ENCODE data around the gene PBRM1. TPM values are rescaled to one million over a fixed set of nuclear protein-coding genes. Genes with fewer than 3 reads are reported as not detected.
A peak's percentile ranks its signal among the peaks of the same experiment; 100 is the strongest.

The PBRM1 gene
- total and polyA plus RNA-seq, 2 donors (not counting 3 experiments of a cell fraction or from before 2014, with no cell fraction given): 26.7 to 87.1 TPM

DNA sequence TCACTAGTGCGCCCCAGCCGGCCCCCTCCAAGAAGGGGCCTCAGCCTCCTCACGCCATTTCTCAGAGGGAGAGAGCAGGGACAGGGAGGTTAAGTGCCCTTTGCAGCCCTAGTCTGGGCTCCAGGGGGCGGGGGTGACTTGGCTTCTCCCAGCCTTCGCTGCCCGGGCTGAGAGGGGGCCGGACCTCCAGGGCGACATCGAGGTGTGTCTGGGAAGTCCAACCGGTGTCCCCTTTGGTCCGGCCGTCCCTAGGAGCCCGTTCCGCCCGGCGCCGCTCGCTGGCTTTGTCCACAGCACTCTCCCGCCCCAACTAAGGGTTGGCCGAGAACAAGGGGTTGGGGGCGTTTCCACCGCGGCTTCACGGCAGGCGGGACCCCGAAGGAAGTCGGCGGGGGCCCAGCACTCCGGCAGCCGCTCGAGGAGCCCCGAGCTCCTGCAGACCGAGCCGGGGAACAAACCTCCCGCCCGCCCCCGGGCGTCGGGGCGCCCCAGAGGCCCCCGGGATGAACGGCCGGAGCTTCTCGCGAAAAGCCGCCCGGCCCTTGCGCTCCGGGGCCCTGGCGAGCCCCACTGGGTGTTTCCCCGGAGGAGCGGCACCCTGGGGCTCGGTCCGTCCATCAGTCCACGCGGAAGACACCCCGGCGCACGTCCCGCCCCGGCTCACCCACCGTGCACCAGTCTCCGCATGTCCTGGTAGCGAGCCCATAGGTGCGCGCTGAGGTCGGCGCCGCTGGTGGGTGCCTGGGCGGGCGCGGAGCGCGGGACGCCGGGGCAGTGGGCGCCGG lies 152.7 kb downstream of the PBRM1 start:
- no peaks in the 10 kb centered on the region for H4K20me1 ChIP-seq (replicated peaks; ENCODE audit: control insufficient read depth, extremely low read depth, insufficient read depth, low read length)
- no peak for FAIRE-seq
- dilution Hi-C loops (cut with MboI; ENCODE audit: extremely low pct_ligation_motif_present, low sequenced_read_pairs): no loop called here

DNA sequence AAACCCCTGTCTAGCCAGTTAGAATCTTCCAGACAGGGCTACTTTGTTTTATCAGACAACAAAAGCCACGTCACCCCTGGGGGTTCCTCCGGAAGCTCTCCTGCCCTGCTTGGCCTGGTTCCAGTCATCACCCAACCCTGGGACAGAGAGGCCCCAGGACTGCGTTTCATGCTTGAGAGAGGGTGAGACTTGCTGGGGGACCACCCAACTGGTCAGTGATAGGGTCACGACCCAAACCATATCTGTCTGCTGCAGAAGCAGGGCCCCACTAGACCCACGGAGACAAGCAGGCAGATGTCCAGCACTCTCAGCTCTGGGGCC lies 153.2 kb downstream of the PBRM1 start:
- no peaks in the 10 kb centered on the region for H3K27me3 ChIP-seq (ENCODE audit: control insufficient read depth in 2 of 2, insufficient read depth in 2 of 2, low read length in 2 of 2)
- H3K4me2 ChIP-seq (ENCODE audit: insufficient read depth, low read length): peak overlapping the region; percentile 79
- intact Hi-C loops (cut with micrococcal nuclease): loop anchor here (1.0 kb wide), 2 partner anchors 37 to 60 kb away; partner anchors contain the start of gene STAB1
- BruUV-seq (replicated peaks): no TSS peak
- peak overlapping the region; percentile 95 for H3K9ac ChIP-seq (replicated peaks; ENCODE audit: extremely low read depth, insufficient read depth, low read length)
- DNase-seq (ENCODE audit: low read depth, low spot score) (peak; percentile 81), FAIRE-seq (peak; percentile 96)
- peaks cover 46% of the 10 kb centered on the region for H3K4me1 ChIP-seq (ENCODE audit: control insufficient read depth, extremely low read depth, insufficient read depth, low read length)
- H3K4me3 ChIP-seq (replicated peaks in 1 of 3; ENCODE audit: insufficient read depth in 1 of 3, low read depth in 1 of 3, low read length in 3 of 3): peak overlapping the region; percentile 34 to 90 (median 71)
- dilution Hi-C loops (cut with MboI; ENCODE audit: extremely low pct_ligation_motif_present, low sequenced_read_pairs): no loop called here
- H2AFZ ChIP-seq (ENCODE audit: low read depth, low read length): no peak overlapping the region
- H4K20me1 ChIP-seq (replicated peaks; ENCODE audit: control insufficient read depth, extremely low read depth, insufficient read depth, low read length): no peaks in the 10 kb centered on the region
- H3K27ac ChIP-seq (ENCODE audit: insufficient read depth, low read depth, low read length): peak overlapping the region; percentile 92
- CTCF ChIA-PET: interaction anchor here (0.7 to 1.2 kb wide), 3 partner anchors 35 to 59 kb away, joined by 3 to 5 read pairs (median 3); partner anchors contain the start of gene STAB1
- no peaks in the 10 kb centered on the region for H3K9me3 ChIP-seq (replicated peaks; ENCODE audit: control insufficient read depth, insufficient read depth, low read length)
- POLR2A ChIA-PET: interaction anchor here (0.6 to 1.1 kb wide), 2 partner anchors 42 kb away, joined by 3 read pairs; no protein-coding TSS in a partner anchor
- no peaks in the 10 kb centered on the region for H3K9me1 ChIP-seq (replicated peaks; ENCODE audit: control insufficient read depth, extremely low read depth, insufficient read depth, low read length)
- peaks cover 0 to 17% of the 10 kb centered on the region in 2 experiments for H3K36me3 ChIP-seq (ENCODE audit: control insufficient read depth in 2 of 2, extremely low read depth in 1 of 2, insufficient read depth in 2 of 2, low read length in 2 of 2)
- TF ChIP-seq GATA2 (IDR thresholded peaks at IDR 0.05; ENCODE audit: insufficient read depth, insufficient read length, low read depth, low read length): peak; percentile 44
- peak; percentile 70 for TF ChIP-seq FOS (IDR thresholded peaks at IDR 0.05; ENCODE audit: borderline replicate concordance, insufficient read depth, low read length)
- TF ChIP-seq POLR2AphosphoS5 (IDR thresholded peaks at IDR 0.05; ENCODE audit: insufficient read depth, low read depth, low read length): peak; percentile 86
- peak; percentile 51 for TF ChIP-seq POLR2A (IDR thresholded peaks at IDR 0.05; ENCODE audit: low read depth, low read length)
- TF ChIP-seq, protein P1, sequence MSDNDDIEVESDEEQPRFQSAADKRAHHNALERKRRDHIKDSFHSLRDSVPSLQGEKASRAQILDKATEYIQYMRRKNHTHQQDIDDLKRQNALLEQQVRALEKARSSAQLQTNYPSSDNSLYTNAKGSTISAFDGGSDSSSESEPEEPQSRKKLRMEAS (IDR thresholded peaks at IDR 0.05; ENCODE audit: insufficient read depth, insufficient read length): no peak
- no peak for TF ChIP-seq MYC (IDR thresholded peaks at IDR 0.05; ENCODE audit: low read depth, low read length)
- H3K79me2 ChIP-seq (ENCODE audit: control insufficient read depth, insufficient read depth, low read length): peaks cover 48% of the 10 kb centered on the region

More for the DNA sequence above, 152.7 kb downstream of the PBRM1 start:
- no peak for DNase-seq (ENCODE audit: low read depth, low spot score)
- H3K9me3 ChIP-seq (replicated peaks; ENCODE audit: control insufficient read depth, insufficient read depth, low read length): no peaks in the 10 kb centered on the region
- H3K27ac ChIP-seq (ENCODE audit: insufficient read depth, low read depth, low read length): peak overlapping the region; percentile 92
- POLR2A ChIA-PET: interaction anchor here (1.1 kb wide), 1 partner anchor 42 kb away, joined by 3 read pairs; no protein-coding TSS in a partner anchor
- CTCF ChIA-PET: interaction anchor here (0.7 to 1.2 kb wide), 3 partner anchors 35 to 60 kb away, joined by 3 to 5 read pairs (median 3); partner anchors contain the start of gene STAB1
- peaks cover 0 to 11% of the 10 kb centered on the region in 2 experiments for H3K36me3 ChIP-seq (ENCODE audit: control insufficient read depth in 2 of 2, extremely low read depth in 1 of 2, insufficient read depth in 2 of 2, low read length in 2 of 2)
- H3K4me2 ChIP-seq (ENCODE audit: insufficient read depth, low read length): peak overlapping the region; percentile 79
- H3K79me2 ChIP-seq (ENCODE audit: control insufficient read depth, insufficient read depth, low read length): peaks cover 54% of the 10 kb centered on the region
- intact Hi-C loops (cut with micrococcal nuclease): loop anchor here (1.0 kb wide), 2 partner anchors 38 to 61 kb away; partner anchors contain the start of gene STAB1
- peak overlapping the region; percentile 34 to 90 (median 71) for H3K4me3 ChIP-seq (replicated peaks in 1 of 3; ENCODE audit: insufficient read depth in 1 of 3, low read depth in 1 of 3, low read length in 3 of 3)
- no peaks in the 10 kb centered on the region for H3K9me1 ChIP-seq (replicated peaks; ENCODE audit: control insufficient read depth, extremely low read depth, insufficient read depth, low read length)
- TF ChIP-seq, protein P1 (IDR thresholded peaks at IDR 0.05; ENCODE audit: insufficient read depth, insufficient read length): no peak
- TF ChIP-seq EZH2 (IDR thresholded peaks at IDR 0.05; ENCODE audit: borderline replicate concordance, low read depth, low read length, severe bottlenecking) (no peak), GATA2 (IDR thresholded peaks at IDR 0.05; ENCODE audit: insufficient read depth, insufficient read length, low read depth, low read length) (no peak), POLR2AphosphoS5 (IDR thresholded peaks at IDR 0.05; ENCODE audit: insufficient read depth, low read depth, low read length) (no peak), MYC (IDR thresholded peaks at IDR 0.05; ENCODE audit: low read depth, low read length) (no peak), POLR2A (IDR thresholded peaks at IDR 0.05; ENCODE audit: low read depth, low read length) (peak; percentile 2)
- no peak overlapping the region for H2AFZ ChIP-seq (ENCODE audit: low read depth, low read length)
- no peaks in the 10 kb centered on the region for H3K27me3 ChIP-seq (ENCODE audit: control insufficient read depth in 2 of 2, insufficient read depth in 2 of 2, low read length in 2 of 2)
- no TSS peak for BruUV-seq (replicated peaks)
- peaks cover 52% of the 10 kb centered on the region for H3K4me1 ChIP-seq (ENCODE audit: control insufficient read depth, extremely low read depth, insufficient read depth, low read length)
- H3K9ac ChIP-seq (replicated peaks; ENCODE audit: extremely low read depth, insufficient read depth, low read length): peak overlapping the region; percentile 95
